A673 (cell line): ENCODE results near the gene MBNL2. TPM values are rescaled to one million over a fixed set of nuclear protein-coding genes. Genes with fewer than 3 reads are reported as not detected.

Experiments
- BruUV-seq: library from RNA; stranded (reverse); fragments of 400-500 nt; replicated peaks from 2 replicates; lab custom pipeline; 2021; lab: Mats Ljungman, UMichigan
- CTCF ChIA-PET: fragments of 300-600 bp; sonication (Branson Sonifier 250); formaldehyde crosslinking; loops from one replicate; lab custom pipeline; 2022; ENCODE audit warnings: antibody characterized with exemption; lab: Charles Lee
- POLR2A ChIA-PET: fragments of 300-600 bp; sonication (Branson Sonifier 250); formaldehyde crosslinking; loops from one replicate; lab custom pipeline; 2022; ENCODE audit warnings: antibody characterized with exemption; ENCODE audit not compliant: low non-redundant PET; lab: Charles Lee
- DNase-seq: peaks from one replicate; pipeline ENCODE4 v3.0.0-alpha.2; 2015; ENCODE audit warnings: low spot score
- H3K27ac ChIP-seq: fragments of 200-600 bp; sonication (generic); 2 replicates; pipeline ENCODE4 v1.5.1; 2016; ENCODE audit warnings: mixed run types, low read depth, mild to moderate bottlenecking, mixed read lengths, antibody characterized with exemption, low read length; ENCODE audit not compliant: poor library complexity, severe bottlenecking
- H3K27me3 ChIP-seq: fragments of 200-600 bp; sonication (generic); replicated peaks from 2 replicates; pipeline ENCODE4 v1.6.1; 2017; ENCODE audit warnings: mixed run types, low read depth, mild to moderate bottlenecking, mixed read lengths, antibody characterized with exemption, low read length; ENCODE audit not compliant: insufficient read depth, poor library complexity
- H3K36me3 ChIP-seq: fragments of 200-600 bp; sonication (generic); 2 replicates; pipeline ENCODE4 v1.6.1; 2016; ENCODE audit warnings: mixed run types, mild to moderate bottlenecking, mixed read lengths, antibody characterized with exemption, low read length; ENCODE audit not compliant: insufficient read depth, poor library complexity, severe bottlenecking
- H3K4me1 ChIP-seq: fragments of 200-600 bp; sonication (generic); 2 replicates; pipeline ENCODE4 v1.6.1; 2017; ENCODE audit warnings: mixed run types, mild to moderate bottlenecking, mixed read lengths, antibody characterized with exemption, low read length; ENCODE audit not compliant: insufficient read depth, poor library complexity, severe bottlenecking
- H3K4me3 ChIP-seq: fragments of 200-600 bp; sonication (generic); 2 replicates; pipeline ENCODE4 v1.5.1; 2016; ENCODE audit warnings: low read depth, mixed run types, mild to moderate bottlenecking, mixed read lengths, low read length; ENCODE audit not compliant: poor library complexity, severe bottlenecking
- H3K9me3 ChIP-seq: fragments of 200-600 bp; sonication (generic); 2 replicates; pipeline ENCODE4 v1.6.1; 2016; ENCODE audit warnings: mixed run types, low read depth, mild to moderate bottlenecking, mixed read lengths, antibody characterized with exemption, low read length; ENCODE audit not compliant: poor library complexity, severe bottlenecking
- EZH2 ChIP-seq: fragments of 200-600 bp; sonication (generic); IDR thresholded peaks from 2 replicates; pipeline ENCODE4 v1.6.1; 2017; ENCODE audit warnings: borderline replicate concordance, low read depth, mild to moderate bottlenecking, mixed read lengths, antibody characterized with exemption, low read length; ENCODE audit not compliant: poor library complexity, severe bottlenecking
- intact Hi-C: fragments of 100-400 bp; cut with micrococcal nuclease; formaldehyde crosslinking; loops from one replicate; pipeline ENCODE4 v1.10.0; 2022; ENCODE audit not compliant: unreplicated experiment
- total RNA-seq: library from RNA; stranded (reverse); gene quantifications from 2 replicates; pipeline ENCODE4 v1.2.3, GENCODE V29; 2021
- TF ChIP-seq, protein P1 (sequence below): fragments of 300-800, 200-600 bp; sonication (generic); conservative IDR thresholded peaks from 2 replicates; pipeline ENCODE4 v1.5.1; 2017; ENCODE audit warnings: low read depth, mild to moderate bottlenecking, antibody characterized with exemption, low read length, moderate library complexity, mixed read lengths

MBNL2 gene
- total RNA-seq, 1 experiment from 2014 or later: 12.0 TPM

GRCh38 chr13:97256343-97256783 lies 34.2 kb downstream of the MBNL2 start:
- Histone ChIP-seq H3K4me3 (no peak overlapping the region), H3K27ac (no peak overlapping the region), H3K36me3 (no peaks in the 10 kb centered on the region), H3K9me3 (no peaks in the 10 kb centered on the region), H3K4me1 (peaks cover 23% of the 10 kb centered on the region), H3K27me3 (no peaks in the 10 kb centered on the region)
- no TSS peak for BruUV-seq
- ChIA-PET CTCF (no interaction called here), POLR2A (no interaction called here)
- DNase-seq: no peak
- TF ChIP-seq EZH2: no peak
- TF ChIP-seq, protein P1, sequence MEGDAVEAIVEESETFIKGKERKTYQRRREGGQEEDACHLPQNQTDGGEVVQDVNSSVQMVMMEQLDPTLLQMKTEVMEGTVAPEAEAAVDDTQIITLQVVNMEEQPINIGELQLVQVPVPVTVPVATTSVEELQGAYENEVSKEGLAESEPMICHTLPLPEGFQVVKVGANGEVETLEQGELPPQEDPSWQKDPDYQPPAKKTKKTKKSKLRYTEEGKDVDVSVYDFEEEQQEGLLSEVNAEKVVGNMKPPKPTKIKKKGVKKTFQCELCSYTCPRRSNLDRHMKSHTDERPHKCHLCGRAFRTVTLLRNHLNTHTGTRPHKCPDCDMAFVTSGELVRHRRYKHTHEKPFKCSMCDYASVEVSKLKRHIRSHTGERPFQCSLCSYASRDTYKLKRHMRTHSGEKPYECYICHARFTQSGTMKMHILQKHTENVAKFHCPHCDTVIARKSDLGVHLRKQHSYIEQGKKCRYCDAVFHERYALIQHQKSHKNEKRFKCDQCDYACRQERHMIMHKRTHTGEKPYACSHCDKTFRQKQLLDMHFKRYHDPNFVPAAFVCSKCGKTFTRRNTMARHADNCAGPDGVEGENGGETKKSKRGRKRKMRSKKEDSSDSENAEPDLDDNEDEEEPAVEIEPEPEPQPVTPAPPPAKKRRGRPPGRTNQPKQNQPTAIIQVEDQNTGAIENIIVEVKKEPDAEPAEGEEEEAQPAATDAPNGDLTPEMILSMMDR: no peak
- intact Hi-C loops: no loop called here

DNA sequence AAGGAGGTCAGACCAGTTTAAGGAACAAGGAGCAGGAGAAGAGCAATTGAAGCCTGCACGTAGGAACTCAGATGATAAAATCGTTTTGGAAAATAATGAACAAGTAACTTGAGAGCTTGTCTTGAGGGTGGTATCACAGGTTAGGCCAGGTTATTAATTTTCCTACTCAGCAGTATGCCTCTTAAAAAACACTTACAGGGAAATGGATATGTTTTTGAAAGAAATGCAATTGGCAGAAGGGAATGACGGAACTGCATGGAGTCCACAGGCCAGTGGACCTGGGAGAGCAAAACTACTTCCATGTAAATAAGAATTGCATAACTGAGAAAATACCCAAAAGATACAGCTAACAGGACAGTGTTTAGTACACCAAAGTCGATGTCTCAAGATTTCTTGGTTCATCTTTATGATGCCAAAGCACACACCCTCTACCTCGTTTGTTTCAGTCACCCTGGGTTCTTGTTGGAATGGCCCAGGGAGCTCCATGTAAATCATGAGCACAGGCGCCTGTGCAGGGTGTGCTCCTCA lies 35.2 kb downstream of the MBNL2 start:
- intact Hi-C loops: no loop called here
- POLR2A ChIA-PET: no interaction called here
- peaks cover 23% of the 10 kb centered on the region for H3K4me1 ChIP-seq
- no peak overlapping the region for H3K4me3 ChIP-seq
- no peaks in the 10 kb centered on the region for H3K36me3 ChIP-seq
- CTCF ChIA-PET: no interaction called here
- BruUV-seq: no TSS peak
- H3K9me3 ChIP-seq: no peaks in the 10 kb centered on the region
- no peaks in the 10 kb centered on the region for H3K27me3 ChIP-seq
- no peak overlapping the region for H3K27ac ChIP-seq
- DNase-seq: no peak
- TF ChIP-seq, protein P1: no peak
- no peak for TF ChIP-seq EZH2

DNA sequence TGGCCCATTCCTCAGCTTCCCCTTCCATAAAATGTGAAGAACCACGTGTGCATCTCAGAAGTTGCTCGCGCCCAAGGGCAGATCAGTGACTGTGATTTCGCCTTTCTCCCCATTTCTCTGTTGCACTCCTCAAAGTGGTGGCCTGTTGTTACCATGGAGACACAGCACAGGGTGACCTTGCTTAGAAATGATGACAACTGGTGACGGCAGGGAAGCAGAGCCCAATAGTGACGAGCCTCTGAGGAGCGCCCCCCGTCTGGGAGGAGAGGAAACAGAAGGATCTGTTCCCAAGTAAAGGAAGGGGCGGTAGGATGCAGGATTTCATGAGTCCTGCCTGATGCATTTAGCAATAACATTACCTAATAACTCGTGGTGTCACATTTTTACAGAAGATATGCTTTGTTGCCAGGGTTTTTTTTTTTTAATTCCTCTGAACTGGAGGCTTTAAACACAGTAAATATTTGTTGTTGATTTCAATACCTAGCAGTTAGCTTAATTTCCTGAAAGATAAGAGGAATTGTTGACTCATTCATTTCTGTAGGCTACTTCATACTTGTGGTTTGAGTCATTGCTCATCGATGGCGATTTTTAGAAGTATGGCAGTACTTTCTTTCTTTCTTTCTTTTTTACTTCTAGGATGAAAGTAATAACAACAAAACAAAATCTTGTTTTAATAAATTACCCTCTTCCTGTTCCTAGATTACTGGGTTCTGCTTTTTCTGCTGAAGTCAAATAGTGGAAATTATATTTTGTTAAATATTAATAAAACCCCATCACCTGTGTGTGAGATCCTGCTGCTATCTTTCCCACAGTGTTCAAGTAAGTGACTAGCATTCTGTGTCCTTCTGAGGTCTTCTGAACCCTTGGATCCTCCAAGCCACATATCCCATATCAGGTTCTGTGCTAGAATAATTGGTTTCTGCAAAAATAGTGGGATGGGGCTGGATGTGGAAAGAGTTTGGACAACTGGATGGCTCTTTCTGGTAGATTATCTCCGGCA lies 36.0 kb downstream of the MBNL2 start:
- Histone ChIP-seq H3K4me3 (no peak overlapping the region), H3K27me3 (no peaks in the 10 kb centered on the region), H3K9me3 (no peaks in the 10 kb centered on the region), H3K36me3 (no peaks in the 10 kb centered on the region), H3K4me1 (peaks cover 23% of the 10 kb centered on the region), H3K27ac (no peak overlapping the region)
- BruUV-seq: no TSS peak
- ChIA-PET CTCF (no interaction called here), POLR2A (no interaction called here)
- intact Hi-C loops: no loop called here
- peak; percentile 73 for DNase-seq
- TF ChIP-seq, protein P1: no peak
- no peak for TF ChIP-seq EZH2
